HepG2 (cell line): Measurements from ENCODE around the gene ALX3. TPM values are rescaled to one million over a fixed set of nuclear protein-coding genes. Genes with fewer than 3 reads are reported as not detected.

Source experiments
- ATAC-seq: fragments of 200-7000 bp; cut with Tn5 transposase; 3 replicates; pipeline ENCODE4 v1.9.1; 2020; ENCODE audit warnings: mild to moderate bottlenecking, moderate library complexity
- BruUV-seq: library from RNA; stranded (reverse); fragments of 400-500 nt; replicated peaks from 2 replicates; lab custom pipeline; 2021; lab: Mats Ljungman, UMichigan
- CTCF ChIA-PET: fragments of 300-600 bp; formaldehyde crosslinking; extraction: SDS; loops from one replicate; lab custom pipeline; 2021; ENCODE audit warnings: low total read pairs, inconsistent platforms, low intra/inter-chr PET ratio; lab: Yijun Ruan, JAX
- POLR2A ChIA-PET: fragments of 350-600 bp; sonication (Branson Sonifier 250); formaldehyde crosslinking; loops from one replicate; lab custom pipeline; 2020; ENCODE audit warnings: antibody characterized with exemption, inconsistent platforms; lab: Yijun Ruan, JAX
- DNase-seq: peaks from one replicate; pipeline ENCODE4 v3.0.0-alpha.2; 2015; ENCODE audit warnings: low spot score
- FAIRE-seq: peaks from 3 replicates; lab custom pipeline; 2011; peaks lifted over from hg19 to GRCh38; lab: Jason Lieb, UNC
- H2AFZ ChIP-seq: one replicate; pipeline ENCODE4 v1.6.1; 2011; ENCODE audit warnings: low read length, inconsistent platforms
- H3K27ac ChIP-seq: fragments of 300-600 bp; 3 replicates; pipeline ENCODE4 v1.8.0; 2011; ENCODE audit warnings: mixed run types, mild to moderate bottlenecking, mixed read lengths, low read length, inconsistent platforms; ENCODE audit not compliant: insufficient read depth; ENCODE audit errors: extremely low read length
- H3K27me3 ChIP-seq, 2 experiments: fragments of 200-600 bp in 1 of 2; 2 replicates in 1 of 2; 3 replicates in 1 of 2; pipeline versions ENCODE4 v1.6.0 to v1.8.0; 2011; ENCODE audit warnings: low read length in 2 of 2, mild to moderate bottlenecking in 2 of 2, moderate library complexity in 2 of 2, inconsistent platforms in 1 of 2; ENCODE audit not compliant: insufficient read depth in 2 of 2, control insufficient read depth in 1 of 2
- H3K36me3 ChIP-seq, 2 experiments: fragments of 200-600 bp in 1 of 2; replicated peaks in 1 of 2; 2 replicates in 1 of 2; 3 replicates in 1 of 2; pipeline versions ENCODE4 v1.5.1 to v1.8.0; 2011; ENCODE audit warnings: low read length in 2 of 2, inconsistent platforms in 1 of 2; ENCODE audit not compliant: insufficient read depth in 2 of 2, control insufficient read depth in 1 of 2
- H3K4me1 ChIP-seq: 2 replicates; pipeline ENCODE4 v1.5.1; 2012; ENCODE audit warnings: low read length, inconsistent platforms; ENCODE audit not compliant: insufficient read depth
- H3K4me2 ChIP-seq: 2 replicates; pipeline ENCODE4 v1.6.0; 2011; ENCODE audit warnings: low read depth, low read length, inconsistent platforms
- H3K4me3 ChIP-seq, 3 experiments: fragments of 200-600 bp in 1 of 3; sonication (generic), shearing (Covaris generic) in 1 of 3; replicated peaks in 1 of 3; 2 replicates each; pipeline ENCODE4 v1.5.1; 2011 to 2016; ENCODE audit warnings: low read length in 3 of 3, inconsistent platforms in 2 of 3, low read depth in 2 of 3, mild to moderate bottlenecking in 2 of 3, control low read depth in 1 of 3, mixed read lengths in 1 of 3; ENCODE audit not compliant: insufficient read depth in 1 of 3
- H3K79me2 ChIP-seq: one replicate; pipeline ENCODE4 v1.6.1; 2011; ENCODE audit warnings: low read length, inconsistent platforms; ENCODE audit not compliant: insufficient read depth
- H3K9ac ChIP-seq: 2 replicates; pipeline ENCODE4 v1.6.0; 2011; ENCODE audit warnings: mild to moderate bottlenecking, low read depth, low read length, inconsistent platforms; ENCODE audit not compliant: insufficient read depth
- H3K9me3 ChIP-seq: 2 replicates; pipeline ENCODE4 v1.5.1; 2012; ENCODE audit warnings: mild to moderate bottlenecking, low read length
- H4K20me1 ChIP-seq: 2 replicates; pipeline ENCODE4 v1.6.0; 2011; ENCODE audit warnings: inconsistent platforms, mild to moderate bottlenecking, low read length, moderate library complexity; ENCODE audit not compliant: insufficient read depth
- ARID5B ChIP-seq: IDR thresholded peaks from 2 replicates; pipeline ENCODE4 v1.4.0; 2020; ENCODE audit warnings: mild to moderate bottlenecking, missing genetic modification reagents
- CEBPG ChIP-seq: IDR thresholded peaks from 2 replicates; pipeline ENCODE4 v1.6.1; 2016
- CERS6 ChIP-seq: sonication (generic); formaldehyde crosslinking; IDR thresholded peaks from 2 replicates; pipeline ENCODE4 v1.5.0; 2020; ENCODE audit warnings: missing genetic modification reagents
- HDAC2 ChIP-seq: sonication (generic); formaldehyde crosslinking; IDR thresholded peaks from 2 replicates; pipeline ENCODE4 v1.4.0; 2020; ENCODE audit warnings: missing genetic modification reagents
- HINFP ChIP-seq: sonication (generic); formaldehyde crosslinking; IDR thresholded peaks from 2 replicates; pipeline ENCODE4 v1.4.0; 2020; ENCODE audit warnings: low read depth, mild to moderate bottlenecking, missing genetic modification reagents
- KDM6A ChIP-seq: IDR thresholded peaks from 2 replicates; pipeline ENCODE4 v1.6.1; 2016; ENCODE audit warnings: low read depth
- MYNN ChIP-seq: sonication (generic); formaldehyde crosslinking; IDR thresholded peaks from 2 replicates; pipeline ENCODE4 v1.4.0; 2020; ENCODE audit warnings: mild to moderate bottlenecking, low read depth, missing genetic modification reagents
- NCOR1 ChIP-seq: fragments of 200-600 bp; sonication (generic); IDR thresholded peaks from 2 replicates; pipeline ENCODE4 v1.7.0; 2017; ENCODE audit warnings: antibody characterized with exemption, low read length, borderline replicate concordance
- NFRKB ChIP-seq: fragments of 450-650 bp; IDR thresholded peaks from 2 replicates; pipeline ENCODE4 v1.6.1; 2017
- RFXANK ChIP-seq: IDR thresholded peaks from 2 replicates; pipeline ENCODE4 v1.6.1; 2016
- RFXAP ChIP-seq: sonication (generic); formaldehyde crosslinking; IDR thresholded peaks from 2 replicates; pipeline ENCODE4 v1.4.0; 2020; ENCODE audit warnings: missing genetic modification reagents, borderline replicate concordance
- SMC3 ChIP-seq: IDR thresholded peaks from 2 replicates; pipeline ENCODE4 v1.6.1; 2011; ENCODE audit warnings: low read length, improper control_type of control experiment
- TFDP1 ChIP-seq: IDR thresholded peaks from 2 replicates; pipeline ENCODE4 v1.6.1; 2016; ENCODE audit warnings: missing compliant biosample characterization, missing genetic modification reagents, borderline replicate concordance
- TMF1 ChIP-seq: sonication (generic); formaldehyde crosslinking; IDR thresholded peaks from 2 replicates; pipeline ENCODE4 v1.8.1; 2022; ENCODE audit warnings: low read depth, missing genetic modification reagents
- UBTF ChIP-seq: sonication (generic); formaldehyde crosslinking; IDR thresholded peaks from 2 replicates; pipeline ENCODE4 v1.4.0; 2020; ENCODE audit warnings: mild to moderate bottlenecking, missing genetic modification reagents
- ZNF441 ChIP-seq: sonication (generic); formaldehyde crosslinking; IDR thresholded peaks from 2 replicates; pipeline ENCODE4 v1.7.0; 2021; ENCODE audit warnings: missing genetic modification reagents, borderline replicate concordance
- ZNF451 ChIP-seq: sonication (generic); formaldehyde crosslinking; IDR thresholded peaks from 2 replicates; pipeline ENCODE4 v1.5.0; 2020; ENCODE audit warnings: mild to moderate bottlenecking, missing genetic modification reagents
- ZSCAN25 ChIP-seq: sonication (generic); formaldehyde crosslinking; IDR thresholded peaks from 2 replicates; pipeline ENCODE4 v1.8.0; 2022; ENCODE audit warnings: mild to moderate bottlenecking, missing genetic modification reagents
- WGBS: methylation state at CpG from one replicate; pipeline ENCODE4 v1.1.6; 2017; ENCODE audit warnings: low lambda C conversion rate; 5-methylcytosine and 5-hydroxymethylcytosine counted together
- in situ Hi-C: cut with HindIII; loops from 2 replicates; pipeline ENCODE4 v1.10.0; 2017; ENCODE audit warnings: low pct_unique_long_range_greater_than_20kb; ENCODE audit not compliant: extremely low pct_ligation_motif_present
- intact Hi-C: fragments of 100-400 bp; cut with micrococcal nuclease; formaldehyde crosslinking; loops from one replicate; pipeline ENCODE4 v1.10.0; 2022; ENCODE audit not compliant: unreplicated experiment
- polyA plus RNA-seq, 8 experiments: library from polyadenylated mRNA; depleted of rRNA in 3 of 8; stranded (reverse) in 7 of 8; unstranded in 1 of 8; fragments of >200 nt; fragmentation: Illumina TruSeq in 4 of 8; extraction: Trizol in 4 of 8; gene quantifications; 2 replicates each; pipeline versions ENCODE4 v1.2.1 to v1.2.3, GENCODE V29; 2011 to 2016; ENCODE audit warnings: low read depth in 4 of 8, missing spikeins in 1 of 8, mixed read lengths in 1 of 8; ENCODE audit not compliant: insufficient read depth in 1 of 8
- total RNA-seq, 5 experiments: library from RNA; depleted of rRNA; stranded (reverse); fragments of >200 nt; fragmentation: Illumina TruSeq; extraction: Trizol; gene quantifications; 2 replicates each; pipeline ENCODE4 v1.2.3, GENCODE V29; 2016; ENCODE audit warnings: low read depth in 1 of 5

ALX3 gene
- total and polyA plus RNA-seq, 2 of the 13 experiments (the other 11 are each of a cell fraction or from before 2014, with no cell fraction given): not detected

GRCh38 chr1:110092991-110093390 lies 22.5 kb upstream of the ALX3 start:
- FAIRE-seq (no peak), ATAC-seq (no peak), DNase-seq (no peak)
- Histone ChIP-seq H3K27ac (no peak overlapping the region), H3K4me2 (no peak overlapping the region), H3K79me2 (no peaks in the 10 kb centered on the region), H3K36me3 (no peaks in the 10 kb centered on the region), H2AFZ (no peak overlapping the region), H4K20me1 (no peaks in the 10 kb centered on the region), H3K4me3 (no peak overlapping the region), H3K27me3 (peaks cover 5 to 16% of the 10 kb centered on the region in 2 experiments; a peak in 4 of 5 replicates), H3K9ac (no peak overlapping the region), H3K9me3 (no peaks in the 10 kb centered on the region), H3K4me1 (peaks cover 15% of the 10 kb centered on the region)
- intact Hi-C loops: no loop called here
- in situ Hi-C loops: no loop called here
- BruUV-seq: no TSS peak
- WGBS: 0% methylated on average over 2 of the region's 2 CpGs
- POLR2A ChIA-PET: no interaction called here
- CTCF ChIA-PET: no interaction called here
- TF ChIP-seq HDAC2 (CRISPR knock-in tag): no peak
- TF ChIP-seq NCOR1: no peak
- no peak for TF ChIP-seq ZNF441 (CRISPR knock-in tag)
- TF ChIP-seq TFDP1 (CRISPR knock-in tag): no peak
- no peak for TF ChIP-seq ZNF451 (CRISPR knock-in tag)
- TF ChIP-seq RFXANK (CRISPR knock-in tag): no peak
- TF ChIP-seq SMC3: no peak
- no peak for TF ChIP-seq MYNN (CRISPR knock-in tag)
- TF ChIP-seq CEBPG: no peak
- TF ChIP-seq RFXAP (CRISPR knock-in tag): no peak
- no peak for TF ChIP-seq CERS6 (CRISPR knock-in tag)
- TF ChIP-seq ZSCAN25 (CRISPR knock-in tag): no peak
- TF ChIP-seq UBTF (CRISPR knock-in tag): no peak
- no peak for TF ChIP-seq NFRKB
- no peak for TF ChIP-seq TMF1
- no peak for TF ChIP-seq ARID5B (CRISPR knock-in tag)
- TF ChIP-seq KDM6A (CRISPR knock-in tag): no peak
- TF ChIP-seq HINFP (CRISPR knock-in tag): no peak
